HG03025 (cell line): Measurements from ENCODE around the gene WDR36.
A peak's percentile ranks its signal among the peaks of the same experiment; 100 is the strongest.

Experiments
- ATAC-seq: cut with Tn5 transposase; IDR thresholded peaks from one replicate; pipeline ENCODE4 v1.9.1; 2021; ENCODE audit warnings: mild to moderate bottlenecking, moderate library complexity; ENCODE audit not compliant: unreplicated experiment, low FRiP score

The WDR36 gene

DNA sequence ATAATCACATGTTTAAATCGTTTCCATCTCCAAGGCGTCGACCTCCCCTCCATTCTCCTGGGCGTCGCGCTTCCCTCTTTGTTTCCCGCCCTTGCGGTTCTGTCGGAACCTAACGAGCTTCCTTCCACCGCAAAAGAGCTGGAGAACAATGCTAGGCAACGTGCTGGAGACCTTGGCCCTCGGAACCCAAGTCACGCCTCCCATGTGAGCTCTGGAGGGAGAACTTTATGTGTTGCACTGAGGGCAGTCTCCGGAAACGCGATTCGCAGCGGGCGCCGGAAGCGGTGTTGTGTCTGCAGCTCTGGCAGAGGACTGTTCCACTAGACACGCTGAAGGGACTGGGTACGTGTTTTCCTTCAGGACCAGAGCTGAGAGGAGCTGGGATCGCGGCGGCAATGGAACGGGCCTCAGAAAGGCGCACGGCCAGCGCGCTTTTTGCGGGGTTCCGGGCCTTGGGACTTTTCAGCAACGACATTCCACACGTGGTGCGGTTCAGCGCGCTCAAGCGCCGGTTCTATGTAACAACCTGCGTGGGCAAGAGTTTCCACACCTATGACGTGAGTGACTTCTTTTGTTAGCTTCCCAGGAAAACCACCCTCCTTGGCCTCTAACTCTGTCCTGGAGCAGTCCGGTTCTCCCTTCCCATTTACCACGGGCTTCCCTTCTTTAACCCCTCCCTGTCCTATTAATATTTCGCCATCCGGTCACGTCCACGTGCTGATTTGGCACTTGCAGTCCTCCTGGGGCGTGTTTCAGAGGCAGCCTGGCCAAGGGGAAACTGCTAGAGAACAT is at the start of gene WDR36:
Gene WDR36, plus strand, starts transcription at position 287 of the 792 bp plus-strand sequence. Its CDS starts 109 bp downstream, at position 396.
- ATAC-seq = peak; percentile 98

DNA sequence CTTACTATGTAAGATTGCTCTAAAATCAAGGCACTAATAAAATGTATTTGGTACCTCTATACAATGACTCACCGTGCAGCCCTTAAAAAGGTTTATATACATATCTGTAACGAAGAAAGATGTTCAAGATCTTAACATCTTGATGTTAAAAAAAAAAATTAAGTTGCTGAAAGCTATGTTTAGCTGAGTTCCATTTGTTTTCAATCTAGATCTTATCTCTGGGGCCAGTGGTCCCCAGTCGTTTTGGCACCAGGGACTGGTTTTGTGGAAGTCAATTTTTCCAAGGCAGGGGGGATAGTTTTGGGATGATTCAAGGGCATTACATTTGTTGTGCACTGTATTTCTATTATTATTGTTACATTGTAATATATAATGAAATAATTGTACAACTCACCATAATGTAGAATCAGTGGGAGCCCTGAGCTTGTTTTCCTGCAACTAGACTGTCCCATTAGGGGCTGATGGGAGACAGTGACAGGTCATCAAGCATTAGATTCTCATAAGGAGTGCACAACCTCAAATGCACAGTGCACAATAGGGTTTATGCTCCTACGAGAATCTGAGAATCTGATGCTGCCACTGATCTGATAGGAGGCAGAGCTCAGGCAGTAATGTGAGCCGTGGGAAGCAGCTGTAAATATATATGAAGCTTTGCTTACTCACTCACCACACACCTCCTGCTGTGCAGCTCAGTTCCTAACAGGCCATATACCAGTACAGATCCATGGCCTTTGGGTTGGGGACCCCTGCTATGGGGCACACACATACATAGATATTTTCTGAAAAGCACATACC is 48.2 kb upstream of the WDR36 start:
- ATAC-seq = no peak

DNA sequence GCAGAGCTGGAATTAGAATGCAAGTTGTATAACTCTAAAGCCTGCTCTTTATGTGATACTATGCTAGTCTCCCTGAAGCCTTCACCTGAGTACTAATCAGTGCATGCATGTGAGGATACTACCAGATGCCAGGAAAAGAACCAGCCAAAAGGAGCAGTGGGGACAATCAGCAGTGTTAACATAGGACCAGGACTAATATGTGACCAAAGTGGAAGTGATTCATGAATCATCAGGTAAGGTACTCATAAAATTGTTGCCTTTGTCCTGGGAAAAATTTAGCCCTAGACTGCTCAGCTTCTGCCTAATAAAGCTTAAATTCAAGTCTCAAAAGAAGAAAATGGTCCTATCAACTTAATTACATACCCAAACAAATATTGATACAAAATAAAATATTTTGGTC is 34.1 kb upstream of the WDR36 start:
- ATAC-seq = no peak

DNA sequence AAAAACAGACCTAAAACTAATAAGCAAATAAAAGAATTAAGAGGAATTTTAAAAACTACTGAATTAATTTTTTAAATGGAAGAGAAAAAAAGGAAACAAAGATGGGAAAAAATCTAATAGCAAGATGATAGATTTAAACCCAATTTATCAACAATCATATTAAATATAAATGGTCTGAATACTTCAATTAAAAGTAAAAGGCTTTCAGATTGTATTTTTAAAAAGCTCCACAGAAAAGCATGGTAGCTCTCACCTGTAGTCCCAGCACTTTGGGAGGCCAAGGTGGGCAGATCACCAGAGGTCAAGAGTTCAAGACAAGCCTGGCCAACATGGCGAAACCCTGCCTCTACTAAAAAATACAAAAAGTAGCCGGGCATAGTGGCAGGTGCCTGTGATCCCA is 32.0 kb upstream of the WDR36 start:
- no peak for ATAC-seq

DNA sequence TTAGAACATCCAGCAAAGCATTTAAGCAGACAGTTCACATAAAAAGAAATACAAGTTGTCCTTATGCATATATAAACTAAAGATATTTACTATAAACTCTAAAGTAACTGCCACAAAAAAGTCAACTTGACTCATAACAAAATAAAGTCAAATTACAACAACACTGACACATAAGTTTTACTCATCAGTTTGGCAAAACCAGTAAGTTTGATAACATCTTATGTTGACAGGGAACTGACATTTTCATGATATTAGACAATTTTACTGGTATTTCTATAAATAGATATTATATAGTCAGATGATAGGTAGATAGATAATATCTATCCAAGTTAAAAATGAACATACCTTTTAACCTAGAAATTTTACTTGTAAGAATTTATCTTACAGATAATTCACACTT is 30.5 kb upstream of the WDR36 start:
- no peak for ATAC-seq

DNA sequence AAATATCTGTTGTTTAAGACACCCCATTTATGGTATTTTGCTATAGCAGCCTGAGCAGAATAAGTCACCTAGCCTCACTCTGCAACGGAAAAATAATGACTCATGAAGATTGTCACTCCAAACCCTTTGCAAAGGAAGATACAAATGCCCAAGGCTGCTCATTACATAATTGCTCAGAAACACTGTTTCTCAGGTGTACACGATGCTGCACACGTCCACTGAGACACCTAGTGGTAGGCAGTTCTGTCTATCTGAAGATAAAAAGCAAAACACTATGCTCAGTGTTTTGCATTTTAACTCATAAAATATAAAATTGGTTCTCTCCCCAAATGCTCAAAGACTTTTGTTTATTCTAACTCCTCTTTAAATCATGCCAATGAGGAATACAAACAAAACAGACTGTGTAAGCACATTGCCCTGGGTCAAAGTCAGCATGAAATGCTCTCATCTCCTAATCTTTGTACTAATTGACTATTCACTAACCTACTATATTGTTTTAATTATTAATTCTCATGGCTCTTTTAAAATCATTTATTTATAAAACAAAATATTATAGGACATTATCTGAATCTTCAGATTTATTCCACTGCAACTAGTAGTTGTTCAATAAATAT is 28.3 kb upstream of the WDR36 start:
- no peak for ATAC-seq

DNA sequence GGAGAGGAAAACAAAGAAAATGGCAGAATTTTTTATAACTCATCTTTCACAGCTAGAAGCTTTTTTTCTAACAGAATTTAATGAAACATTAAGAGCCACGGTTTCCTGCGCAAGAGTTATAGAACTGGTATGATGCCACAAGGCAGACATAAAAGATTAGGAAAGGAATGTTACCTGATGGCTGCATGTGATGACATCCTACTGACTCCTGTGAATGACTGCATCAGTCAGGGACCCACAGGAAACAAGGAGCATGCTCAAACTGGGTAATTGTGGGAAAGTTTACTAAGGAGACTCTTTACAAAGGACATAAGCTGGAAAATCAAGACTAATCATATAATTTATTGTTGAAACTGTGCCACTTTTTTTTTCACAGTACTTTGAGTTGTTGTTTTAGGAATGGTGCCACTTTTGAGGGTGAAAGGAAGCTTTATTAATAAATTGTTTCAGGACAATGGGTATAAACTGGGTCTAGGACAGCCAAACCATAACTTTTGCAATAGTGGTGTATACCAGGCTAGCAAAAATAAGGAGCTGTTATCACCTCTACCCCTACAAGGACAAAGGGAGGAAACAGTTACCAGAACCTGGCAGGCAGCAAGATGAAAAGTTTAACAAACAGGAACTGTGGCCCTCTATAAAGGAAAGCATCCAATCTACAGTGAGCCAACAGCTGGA is 25.7 kb upstream of the WDR36 start:
- no peak for ATAC-seq

DNA sequence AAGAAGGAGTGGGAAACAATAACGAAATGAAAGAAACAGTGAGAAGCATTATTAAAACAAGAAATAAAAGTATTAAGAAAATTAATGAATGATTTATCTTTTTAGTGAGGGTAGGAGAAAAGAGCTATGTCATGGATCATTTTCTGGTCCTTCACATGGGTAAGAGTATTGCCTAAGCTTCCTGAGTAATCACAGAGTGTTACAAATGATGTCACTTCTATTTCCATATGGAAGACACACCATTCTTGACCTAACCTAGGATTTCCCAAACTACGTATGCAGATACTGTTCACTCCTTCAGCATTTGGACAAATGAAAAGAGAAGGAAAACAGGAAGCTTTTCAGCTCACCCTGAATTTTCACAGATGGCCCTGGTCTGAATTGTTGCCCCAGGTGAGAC is 23.9 kb upstream of the WDR36 start:
- no peak for ATAC-seq

DNA sequence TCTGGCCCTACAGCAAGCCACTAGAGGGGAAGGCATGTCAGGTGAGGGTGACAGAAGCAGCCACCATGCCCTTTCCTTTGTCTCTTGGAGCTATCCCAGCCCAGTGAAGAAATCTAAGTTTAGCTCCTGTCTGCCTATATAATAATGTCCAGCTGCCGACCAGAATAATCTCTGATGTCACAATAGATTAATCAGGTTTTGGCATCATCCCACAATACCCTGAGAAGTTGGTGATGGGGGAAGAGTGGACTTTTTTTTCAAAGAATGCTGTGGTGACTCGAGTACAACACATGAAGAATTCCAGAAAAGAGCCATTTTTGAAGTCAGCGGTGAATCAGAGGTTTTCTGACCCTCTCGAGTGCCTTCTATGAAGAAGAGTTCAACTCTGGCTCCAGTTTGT is 22.3 kb upstream of the WDR36 start:
- no peak for ATAC-seq

DNA sequence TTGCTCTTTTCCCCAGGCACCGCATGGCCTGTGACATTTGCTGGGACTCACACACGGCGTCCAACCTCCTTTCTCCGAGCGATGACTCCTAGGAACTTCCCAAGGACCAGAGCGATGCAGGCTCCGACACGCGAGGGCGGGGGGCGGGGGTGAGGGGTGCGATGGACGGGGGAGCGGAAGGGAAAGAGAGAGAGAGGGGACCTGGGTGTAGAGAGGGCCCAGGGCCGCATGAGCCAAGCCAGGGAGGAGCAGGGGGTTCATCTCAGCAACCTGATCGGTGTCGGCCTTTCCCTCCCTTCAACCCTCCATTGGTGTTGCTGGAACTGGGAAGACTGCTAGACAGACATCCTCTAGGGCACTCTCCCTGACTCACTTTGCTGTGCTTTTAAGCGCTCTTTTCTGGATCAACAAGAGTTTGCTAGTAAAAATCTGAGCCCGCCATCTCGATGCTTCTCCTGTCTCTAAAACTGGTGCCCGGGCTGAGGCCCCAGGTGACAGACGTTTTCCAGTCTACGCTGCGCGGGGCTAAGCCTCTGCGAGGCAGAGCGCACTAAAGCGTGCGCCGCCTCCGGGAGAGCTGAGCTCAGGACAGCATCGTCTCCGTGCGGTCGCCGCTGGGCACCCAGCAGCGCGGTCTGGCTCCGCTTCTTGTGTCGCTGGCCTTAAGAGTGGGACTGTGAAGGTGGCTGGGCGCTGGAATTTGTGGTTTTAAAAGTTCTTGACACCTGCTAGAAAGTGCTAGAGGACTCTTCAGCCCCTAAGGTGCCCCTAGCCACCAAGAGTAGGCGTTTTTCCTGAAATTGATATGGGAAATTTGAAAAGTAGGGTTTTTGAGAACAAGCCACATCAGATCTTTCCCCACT is 21.6 kb upstream of the WDR36 start:
- ATAC-seq = no peak

DNA sequence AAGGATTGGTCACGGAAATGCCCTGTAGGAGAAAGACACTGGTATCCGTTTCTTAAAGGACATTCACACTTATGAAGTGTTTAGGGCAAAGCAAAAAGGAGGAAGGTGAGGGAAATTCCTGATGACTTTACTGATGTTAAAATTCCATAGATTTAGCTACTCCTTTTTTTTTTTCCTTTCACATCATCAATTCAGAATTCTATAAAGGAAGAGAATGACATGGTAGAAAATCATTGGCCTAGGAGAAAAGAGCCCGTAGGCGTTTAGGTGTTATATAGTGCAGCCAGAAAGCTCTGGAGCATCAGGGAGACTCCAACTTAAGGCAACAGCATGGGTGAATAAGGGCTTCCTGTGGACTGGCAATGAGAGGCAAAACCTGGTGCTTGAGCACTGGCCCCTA is 20.7 kb upstream of the WDR36 start, which contains the start of gene TSLP:
Gene TSLP, plus strand, starts transcription at position 301 of the 400 bp plus-strand sequence. CDS start 178 bp downstream, outside the sequence.
- no peak for ATAC-seq

DNA sequence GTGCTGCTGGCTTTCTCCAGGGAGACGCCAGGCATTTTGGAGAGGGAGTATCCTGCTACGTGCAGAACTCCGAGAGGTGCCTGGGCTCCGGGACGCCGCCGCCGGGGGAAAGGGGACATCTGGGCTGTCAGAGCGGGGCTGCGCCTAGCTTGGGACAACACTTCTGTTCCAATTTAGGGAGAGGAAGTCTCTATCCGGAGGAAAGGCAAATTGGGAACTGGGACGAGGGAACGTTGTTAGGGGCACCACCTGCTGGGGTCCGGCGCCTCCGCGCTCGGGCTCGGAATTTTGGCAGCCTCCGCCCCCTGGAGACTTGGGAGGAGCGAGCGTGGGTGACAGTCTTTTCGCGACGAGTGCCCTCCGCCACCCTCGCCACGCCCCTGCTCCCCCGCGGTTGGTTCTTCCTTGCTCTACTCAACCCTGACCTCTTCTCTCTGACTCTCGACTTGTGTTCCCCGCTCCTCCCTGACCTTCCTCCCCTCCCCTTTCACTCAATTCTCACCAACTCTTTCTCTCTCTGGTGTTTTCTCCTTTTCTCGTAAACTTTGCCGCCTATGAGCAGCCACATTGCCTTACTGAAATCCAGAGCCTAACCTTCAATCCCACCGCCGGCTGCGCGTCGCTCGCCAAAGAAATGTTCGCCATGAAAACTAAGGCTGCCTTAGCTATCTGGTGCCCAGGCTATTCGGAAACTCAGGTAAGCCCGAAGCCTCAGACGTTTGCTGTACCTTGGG is 19.0 kb upstream of the WDR36 start:
- peak; percentile 75 for ATAC-seq

DNA sequence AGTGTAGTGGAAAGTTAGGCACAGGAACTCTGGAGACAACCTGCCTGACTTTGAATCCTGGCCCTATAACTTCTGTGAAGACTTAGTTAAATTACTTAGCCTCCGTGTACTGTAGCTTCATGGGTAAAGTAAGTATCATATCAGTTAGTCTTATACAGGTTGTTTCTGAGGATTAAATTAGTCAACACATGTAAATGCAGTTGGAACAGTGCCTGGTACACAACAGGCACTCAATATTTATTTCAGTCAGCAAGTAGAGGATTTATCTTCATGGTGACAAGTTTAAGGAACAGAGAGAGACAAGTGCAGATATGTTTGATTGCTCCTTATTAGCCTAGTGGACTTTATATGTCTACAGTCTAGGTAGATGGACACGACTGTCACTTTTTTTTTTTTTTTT is 17.9 kb upstream of the WDR36 start:
- no peak for ATAC-seq

DNA sequence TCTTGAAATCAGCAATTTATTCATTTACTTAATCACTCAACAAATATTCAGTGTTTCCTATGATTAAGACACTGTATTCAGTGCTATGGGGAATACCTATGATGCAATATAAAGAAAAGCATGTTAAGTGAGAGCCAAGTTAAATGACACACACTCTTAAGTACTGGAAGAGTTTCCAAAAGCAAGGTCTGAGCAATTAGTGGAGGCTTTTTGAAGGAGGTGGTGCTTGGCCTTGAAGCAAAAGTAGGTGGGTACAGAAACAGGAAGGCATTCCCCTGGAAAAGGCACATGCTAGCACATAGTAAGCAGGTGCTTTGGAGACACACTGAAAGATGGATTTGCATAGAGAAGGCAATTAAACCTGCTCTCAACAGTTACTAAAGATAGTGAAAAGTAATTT is 16.6 kb upstream of the WDR36 start:
- ATAC-seq = no peak

DNA sequence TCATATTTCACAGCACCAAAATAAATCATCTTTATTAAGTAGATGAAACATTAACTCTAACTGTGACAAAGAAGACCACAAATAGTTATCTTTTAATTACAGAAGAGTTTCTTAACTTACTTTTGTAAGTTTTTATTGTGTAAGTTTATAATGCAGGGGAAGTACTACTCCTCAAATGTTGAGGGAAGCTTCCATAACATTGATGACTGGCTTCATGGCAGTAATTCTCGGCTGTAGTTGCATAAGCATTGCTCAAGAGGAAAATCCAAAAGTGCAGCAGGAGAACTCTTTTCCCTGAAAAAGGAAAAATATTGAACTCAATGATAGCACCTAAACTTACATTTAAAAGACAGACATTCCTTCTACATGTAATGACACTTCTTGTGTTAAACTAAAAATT is 16.1 kb upstream of the WDR36 start:
- ATAC-seq = no peak

DNA sequence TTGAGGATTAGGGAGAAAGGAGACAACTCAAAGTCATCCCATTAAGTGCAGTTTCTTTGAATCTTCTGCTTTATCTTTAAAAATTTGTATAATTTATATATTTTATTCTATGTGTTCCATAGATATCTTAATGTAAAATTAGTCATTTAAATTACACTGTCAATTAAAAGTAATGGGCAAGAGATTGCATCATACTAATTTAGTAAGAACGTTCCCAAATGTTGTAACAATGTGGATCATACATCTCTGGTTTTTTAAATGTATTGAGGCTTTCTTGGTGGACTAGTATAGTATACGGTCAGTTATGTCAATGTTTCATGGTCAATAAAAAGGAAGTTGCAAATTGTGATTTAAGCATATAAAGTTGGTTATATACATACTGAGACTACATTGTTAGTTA is 14.5 kb upstream of the WDR36 start:
- no peak for ATAC-seq

DNA sequence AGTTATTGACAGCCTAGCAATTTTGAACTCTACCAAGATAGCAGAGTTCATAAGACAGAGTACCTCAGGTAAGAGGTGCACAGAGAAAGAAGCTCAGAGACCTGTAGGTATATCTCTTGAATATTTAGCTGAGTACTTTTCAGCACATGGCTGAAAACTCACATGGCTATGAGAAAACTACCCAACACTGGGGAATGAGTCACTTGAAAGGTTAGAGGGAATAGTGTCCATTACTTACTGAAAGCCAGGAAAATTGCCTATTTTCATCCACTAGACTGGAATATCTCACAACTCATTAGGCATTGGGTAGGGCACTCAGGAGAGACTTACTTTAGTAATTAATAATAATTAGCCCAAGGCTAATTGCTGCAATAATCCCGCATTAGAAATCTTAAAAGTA is 12.3 kb upstream of the WDR36 start:
- no peak for ATAC-seq

DNA sequence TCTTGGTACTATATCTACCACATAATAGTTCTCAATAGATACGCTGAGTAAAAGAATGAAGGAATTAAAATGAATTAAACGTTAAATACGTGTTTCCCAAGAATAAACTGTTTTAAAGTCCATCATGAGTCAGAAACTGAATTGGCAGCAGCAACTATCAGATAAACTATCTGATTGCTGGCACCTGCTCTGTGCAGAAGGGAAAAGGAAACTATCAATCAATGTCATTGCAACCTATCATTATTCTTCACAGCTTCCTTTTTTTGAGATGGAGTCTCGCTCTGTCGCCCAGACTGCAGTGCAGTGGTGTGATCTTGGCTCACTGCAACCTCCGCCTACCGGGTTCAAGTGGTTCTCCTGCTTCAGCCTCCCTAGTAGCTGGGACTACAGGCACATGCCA is 8.8 kb upstream of the WDR36 start:
- ATAC-seq = no peak

DNA sequence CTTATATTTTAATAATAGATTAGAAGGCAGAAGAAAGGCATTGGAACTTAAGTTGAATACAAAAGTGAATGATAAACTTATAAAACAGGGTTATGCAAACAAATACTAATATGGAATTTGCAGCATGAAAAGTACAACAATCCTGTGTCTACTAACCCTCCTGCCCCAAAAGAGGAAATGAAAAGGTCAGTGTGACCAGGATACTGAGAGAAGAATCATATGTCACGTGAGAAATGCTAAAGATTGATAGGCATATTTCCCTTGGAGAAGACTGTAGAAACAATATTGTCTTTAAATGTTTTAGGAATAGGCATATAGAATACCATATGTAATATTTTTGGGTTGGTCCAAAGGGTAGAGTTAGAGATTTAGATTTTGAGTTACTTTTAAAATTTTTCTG is 3.8 kb downstream of the WDR36 start:
- ATAC-seq = no peak
